WERI-Rb-1 (cell line): Measurements from ENCODE around the gene TTLL3.

ENCODE experiments used
- DNase-seq: peaks from one replicate; pipeline ENCODE4 v3.0.0-alpha.2; 2020
- H3K27ac ChIP-seq: fragments of 250-450 bp; sonication (Bioruptor Pico); 2 replicates; pipeline ENCODE4 v1.5.1; 2020; ENCODE audit warnings: mild to moderate bottlenecking, moderate library complexity
- H3K27me3 ChIP-seq: fragments of 250-450 bp; sonication (Bioruptor Pico); 2 replicates; pipeline ENCODE4 v1.5.1; 2021; ENCODE audit warnings: mild to moderate bottlenecking, low read depth, moderate library complexity; ENCODE audit not compliant: insufficient read depth, severe bottlenecking
- H3K36me3 ChIP-seq: fragments of 250-450 bp; sonication (Bioruptor Pico); 2 replicates; pipeline ENCODE4 v1.5.1; 2020; ENCODE audit warnings: mild to moderate bottlenecking, moderate library complexity
- H3K4me3 ChIP-seq: 2 replicates; pipeline ENCODE4 v1.5.1; 2011; ENCODE audit warnings: low read depth, mild to moderate bottlenecking, control low read depth, low read length
- H3K9me3 ChIP-seq: fragments of 250-450 bp; sonication (Bioruptor Pico); 2 replicates; pipeline ENCODE4 v1.5.1; 2021; ENCODE audit warnings: mild to moderate bottlenecking, moderate library complexity; ENCODE audit not compliant: severe bottlenecking
- CTCF ChIP-seq: IDR thresholded peaks from 2 replicates; pipeline ENCODE4 v1.5.1; 2011; ENCODE audit warnings: low read depth, mild to moderate bottlenecking, control low read depth, inconsistent platforms, low read length

The TTLL3 gene

GRCh38 chr3:9810846-9811245 is 784 bp downstream of the TTLL3 start:
- Histone ChIP-seq H3K4me3 (peak overlapping the region; percentile 68; the same call in 1 of the 2 replicates), H3K36me3 (peaks cover 3% of the 10 kb centered on the region), H3K9me3 (no peaks in the 10 kb centered on the region), H3K27me3 (no peaks in the 10 kb centered on the region), H3K27ac (peak overlapping the region; percentile 86)
- no peak for DNase-seq
- no peak for TF ChIP-seq CTCF

GRCh38 chr3:9812870-9813483 is 2.9 kb downstream of the TTLL3 start:
- no peak for TF ChIP-seq CTCF
- no peaks in the 10 kb centered on the region; the same call in 1 of the 2 replicates for H3K36me3 ChIP-seq
- H3K9me3 ChIP-seq: no peaks in the 10 kb centered on the region
- no peak overlapping the region for H3K27ac ChIP-seq
- H3K27me3 ChIP-seq: no peaks in the 10 kb centered on the region
- no peak for DNase-seq
- H3K4me3 ChIP-seq: no peak overlapping the region

- H3K9me3 ChIP-seq: no peaks in the 10 kb centered on the region
Observed at GRCh38 chr3:9815986-9816385, 5.9 kb downstream of the TTLL3 start.

GRCh38 chr3:9817436-9817835 is 7.4 kb downstream of the TTLL3 start:
- TF ChIP-seq CTCF: no peak
- Histone ChIP-seq H3K27ac (no peak overlapping the region), H3K36me3 (no peaks in the 10 kb centered on the region; the same call in 1 of the 2 replicates), H3K27me3 (no peaks in the 10 kb centered on the region), H3K9me3 (no peaks in the 10 kb centered on the region), H3K4me3 (no peak overlapping the region)
- DNase-seq: no peak

More at GRCh38 chr3:9815986-9816385, 5.9 kb downstream of the TTLL3 start:
- DNase-seq: no peak
- H3K27me3 ChIP-seq: no peaks in the 10 kb centered on the region
- no peaks in the 10 kb centered on the region; the same call in 1 of the 2 replicates for H3K36me3 ChIP-seq
- no peak for TF ChIP-seq CTCF
- no peak overlapping the region for H3K4me3 ChIP-seq
- H3K27ac ChIP-seq: no peak overlapping the region

- no peak for TF ChIP-seq CTCF
- no peaks in the 10 kb centered on the region for H3K27me3 ChIP-seq
- no peak overlapping the region for H3K27ac ChIP-seq
- H3K4me3 ChIP-seq: no peak overlapping the region
- no peaks in the 10 kb centered on the region for H3K36me3 ChIP-seq
- H3K9me3 ChIP-seq: no peaks in the 10 kb centered on the region
- no peak for DNase-seq
Observed at GRCh38 chr3:9818666-9819335, 8.7 kb downstream of the TTLL3 start.
